GM23338 (cell line): ENCODE data around the gene CTNNA2. TPM values are rescaled to one million over a fixed set of nuclear protein-coding genes. Genes with fewer than 3 reads are reported as not detected.

Source experiments
- ATAC-seq: fragments of 200-7000 bp; cut with Tn5 transposase; 3 replicates; pipeline ENCODE4 v1.9.1; 2020
- DNase-seq: peaks from one replicate; pipeline ENCODE4 v3.0.0-alpha.2; 2015; ENCODE audit warnings: low spot score
- H2AFZ ChIP-seq: fragments of 200-600 bp; sonication (generic); 2 replicates; pipeline ENCODE4 v1.8.0; 2016; ENCODE audit warnings: antibody characterized with exemption, mild to moderate bottlenecking, moderate library complexity
- H3F3A ChIP-seq: fragments of 200-600 bp; sonication (generic); replicated peaks from 2 replicates; pipeline ENCODE4 v1.8.0; 2017; ENCODE audit warnings: antibody characterized with exemption, mixed run types, low read depth
- H3K27ac ChIP-seq: fragments of 200-600 bp; sonication (generic); 2 replicates; pipeline ENCODE4 v1.6.1; 2016; ENCODE audit warnings: low read depth
- H3K27me3 ChIP-seq: fragments of 200-600 bp; sonication (generic); 2 replicates; pipeline ENCODE4 v1.8.0; 2016; ENCODE audit warnings: mild to moderate bottlenecking, mixed run types, moderate library complexity; ENCODE audit not compliant: insufficient read depth
- H3K36me3 ChIP-seq: fragments of 200-600 bp; sonication (generic); 2 replicates; pipeline ENCODE4 v1.8.0; 2016; ENCODE audit warnings: mild to moderate bottlenecking; ENCODE audit not compliant: insufficient read depth
- H3K4me1 ChIP-seq: fragments of 200-600 bp; sonication (generic); 2 replicates; pipeline ENCODE4 v1.8.0; 2016; ENCODE audit warnings: mild to moderate bottlenecking, moderate library complexity; ENCODE audit not compliant: insufficient read depth
- H3K4me2 ChIP-seq: fragments of 200-600 bp; sonication (generic); 2 replicates; pipeline ENCODE4 v1.7.1; 2017; ENCODE audit warnings: mixed run types
- H3K4me3 ChIP-seq: fragments of 200-600 bp; sonication (generic); 2 replicates; pipeline ENCODE4 v1.6.1; 2016; ENCODE audit warnings: mixed run types
- H3K79me2 ChIP-seq: fragments of 200-600 bp; sonication (generic); replicated peaks from 2 replicates; pipeline ENCODE4 v1.8.0; 2017; ENCODE audit warnings: mild to moderate bottlenecking; ENCODE audit not compliant: insufficient read depth
- H3K9me2 ChIP-seq: fragments of 200-600 bp; sonication (generic); 2 replicates; pipeline ENCODE4 v1.8.0; 2017; ENCODE audit not compliant: insufficient read depth
- H4K20me1 ChIP-seq: fragments of 200-600 bp; sonication (generic); replicated peaks from 2 replicates; pipeline ENCODE4 v1.8.0; 2017; ENCODE audit warnings: mild to moderate bottlenecking; ENCODE audit not compliant: insufficient read depth
- H3K27ac Mint-ChIP-seq: 2 replicates; pipeline ENCODE4 v1.8.0; 2020; ENCODE audit warnings: inconsistent platforms, mild to moderate bottlenecking, moderate library complexity, mixed read lengths
- H3K27me3 Mint-ChIP-seq: 3 replicates; pipeline ENCODE4 v1.8.0; 2022; ENCODE audit warnings: low read depth, mild to moderate bottlenecking, moderate library complexity, mixed read lengths, inconsistent platforms; ENCODE audit not compliant: insufficient read depth, poor library complexity
- H3K36me3 Mint-ChIP-seq: 3 replicates; pipeline ENCODE4 v1.8.0; 2021; ENCODE audit warnings: low read depth, mild to moderate bottlenecking, inconsistent platforms, moderate library complexity, mixed read lengths
- H3K4me1 Mint-ChIP-seq: 3 replicates; pipeline ENCODE4 v1.8.0; 2020; ENCODE audit warnings: mild to moderate bottlenecking, inconsistent platforms, mixed read lengths
- H3K4me3 Mint-ChIP-seq: 3 replicates; pipeline ENCODE4 v1.8.0; 2021; ENCODE audit warnings: moderate library complexity, mild to moderate bottlenecking, inconsistent platforms, mixed read lengths
- H3K9me3 Mint-ChIP-seq: 3 replicates; pipeline ENCODE4 v1.8.0; 2020; ENCODE audit warnings: moderate library complexity, mild to moderate bottlenecking, inconsistent platforms, mixed read lengths
- CREB1 ChIP-seq: fragments of 250-450 bp; sonication (Bioruptor Pico); IDR thresholded peaks from 2 replicates; pipeline ENCODE4 v1.5.0; 2020; ENCODE audit warnings: low read depth, mild to moderate bottlenecking, moderate library complexity
- EZH2 ChIP-seq: fragments of 200-600 bp; sonication (generic); IDR thresholded peaks from one replicate; pipeline ENCODE4 v1.8.0; 2017; ENCODE audit warnings: antibody characterized with exemption, mild to moderate bottlenecking, low read depth; ENCODE audit not compliant: unreplicated experiment
- EZH2phosphoT487 ChIP-seq: fragments of 200-600 bp; sonication (generic); IDR thresholded peaks from one replicate; pipeline ENCODE4 v1.8.1; 2018; ENCODE audit warnings: antibody characterized with exemption; ENCODE audit not compliant: unreplicated experiment
- JUNB ChIP-seq: IDR thresholded peaks from one replicate; pipeline ENCODE4 v1.6.1; 2016; ENCODE audit warnings: antibody characterized with exemption; ENCODE audit not compliant: unreplicated experiment
- NANOG ChIP-seq: IDR thresholded peaks from 2 replicates; pipeline ENCODE4 v1.6.1; 2016; ENCODE audit warnings: antibody characterized with exemption, borderline replicate concordance
- POLR2AphosphoS5 ChIP-seq: IDR thresholded peaks from 2 replicates; pipeline ENCODE4 v1.6.1; 2016; ENCODE audit warnings: antibody characterized with exemption, low read depth
- STAT1 ChIP-seq: IDR thresholded peaks from one replicate; pipeline ENCODE4 v1.6.1; 2016; ENCODE audit warnings: antibody characterized with exemption; ENCODE audit not compliant: unreplicated experiment
- ZNF114 ChIP-seq: fragments of 250-450 bp; sonication (Bioruptor Pico); IDR thresholded peaks from 2 replicates; pipeline ENCODE4 v1.5.0; 2020; ENCODE audit warnings: mild to moderate bottlenecking, moderate library complexity
- ZNF331 ChIP-seq: fragments of 250-450 bp; sonication (Bioruptor Pico); IDR thresholded peaks from 2 replicates; pipeline ENCODE4 v1.5.0; 2020; ENCODE audit warnings: low read depth, mild to moderate bottlenecking, moderate library complexity
- polyA plus RNA-seq: library from polyadenylated mRNA; unstranded; fragments of >200 nt; fragmentation: Nextera tagmentation; extraction: Ambion mirVana; gene quantifications from 2 replicates; pipeline ENCODE4 v1.2.1, GENCODE V29; 2016
- total RNA-seq: library from RNA; depleted of rRNA; stranded (reverse); fragments of >200 nt; shearing (Covaris generic); gene quantifications from 2 replicates; pipeline ENCODE4 v1.2.3, GENCODE V29; 2014
- TF ChIP-seq, protein P1 (sequence below): fragments of 250-450 bp; sonication (Bioruptor Pico); IDR thresholded peaks from 2 replicates; pipeline ENCODE4 v1.5.0; 2020; ENCODE audit warnings: mild to moderate bottlenecking, moderate library complexity
- TF ChIP-seq, protein P2 (sequence below), 2 experiments: fragments of 200-600 bp in 1 of 2; sonication (generic) in 1 of 2; conservative IDR thresholded peaks; 2 replicates each; pipeline versions ENCODE4 v1.5.1 to v1.6.1; 2016 to 2017; ENCODE audit warnings: antibody characterized with exemption in 2 of 2, low read depth in 2 of 2, mild to moderate bottlenecking in 2 of 2, moderate library complexity in 1 of 2
- TF ChIP-seq, protein P3 (sequence below): IDR thresholded peaks from 2 replicates; pipeline ENCODE4 v1.6.1; 2016; ENCODE audit warnings: antibody characterized with exemption
- TF ChIP-seq, protein P4 (sequence below): IDR thresholded peaks from one replicate; pipeline ENCODE4 v1.6.1; 2018; ENCODE audit warnings: antibody characterized with exemption; ENCODE audit not compliant: unreplicated experiment

The CTNNA2 gene
- total and polyA plus RNA-seq, 2 experiments from 2014 or later = 6.4 to 15.6 TPM

DNA sequence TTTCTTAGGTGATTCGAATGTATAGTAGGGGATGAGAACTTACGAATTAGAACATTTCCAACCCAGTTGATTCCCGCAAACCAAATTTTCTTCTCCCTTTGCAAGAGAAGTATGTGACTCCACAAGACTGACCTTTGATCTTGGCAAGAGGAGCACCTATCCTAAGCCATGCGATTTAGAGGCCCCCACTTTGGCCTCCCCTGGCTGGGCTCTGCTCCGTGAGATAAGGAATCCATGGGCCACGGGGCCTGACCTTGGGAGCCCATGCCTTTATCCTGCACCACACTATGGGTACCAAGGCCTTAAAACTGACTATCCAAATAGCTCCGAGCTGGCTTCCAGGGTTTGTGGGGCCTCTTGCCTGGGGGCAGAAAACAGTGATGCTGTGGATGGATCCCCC is 656.0 kb downstream of the CTNNA2 start:
- DNase-seq = no peak
- no peak for ATAC-seq
- no peak overlapping the region for H2AFZ ChIP-seq
- Mint-ChIP-seq H3K36me3 (no peaks in the 10 kb centered on the region), H3K9me3 (no peaks in the 10 kb centered on the region), H3K4me3 (no peak overlapping the region), H3K4me1 (peaks cover 15% of the 10 kb centered on the region), H3K27ac (no peak overlapping the region), H3K27me3 (no peaks in the 10 kb centered on the region)
- no peak overlapping the region for H3K4me2 ChIP-seq
- no peak for TF ChIP-seq EZH2
- no peak for TF ChIP-seq STAT1
- TF ChIP-seq EZH2phosphoT487 = no peak
- no peak for TF ChIP-seq ZNF331
- no peak for TF ChIP-seq POLR2AphosphoS5
- TF ChIP-seq, protein P1, sequence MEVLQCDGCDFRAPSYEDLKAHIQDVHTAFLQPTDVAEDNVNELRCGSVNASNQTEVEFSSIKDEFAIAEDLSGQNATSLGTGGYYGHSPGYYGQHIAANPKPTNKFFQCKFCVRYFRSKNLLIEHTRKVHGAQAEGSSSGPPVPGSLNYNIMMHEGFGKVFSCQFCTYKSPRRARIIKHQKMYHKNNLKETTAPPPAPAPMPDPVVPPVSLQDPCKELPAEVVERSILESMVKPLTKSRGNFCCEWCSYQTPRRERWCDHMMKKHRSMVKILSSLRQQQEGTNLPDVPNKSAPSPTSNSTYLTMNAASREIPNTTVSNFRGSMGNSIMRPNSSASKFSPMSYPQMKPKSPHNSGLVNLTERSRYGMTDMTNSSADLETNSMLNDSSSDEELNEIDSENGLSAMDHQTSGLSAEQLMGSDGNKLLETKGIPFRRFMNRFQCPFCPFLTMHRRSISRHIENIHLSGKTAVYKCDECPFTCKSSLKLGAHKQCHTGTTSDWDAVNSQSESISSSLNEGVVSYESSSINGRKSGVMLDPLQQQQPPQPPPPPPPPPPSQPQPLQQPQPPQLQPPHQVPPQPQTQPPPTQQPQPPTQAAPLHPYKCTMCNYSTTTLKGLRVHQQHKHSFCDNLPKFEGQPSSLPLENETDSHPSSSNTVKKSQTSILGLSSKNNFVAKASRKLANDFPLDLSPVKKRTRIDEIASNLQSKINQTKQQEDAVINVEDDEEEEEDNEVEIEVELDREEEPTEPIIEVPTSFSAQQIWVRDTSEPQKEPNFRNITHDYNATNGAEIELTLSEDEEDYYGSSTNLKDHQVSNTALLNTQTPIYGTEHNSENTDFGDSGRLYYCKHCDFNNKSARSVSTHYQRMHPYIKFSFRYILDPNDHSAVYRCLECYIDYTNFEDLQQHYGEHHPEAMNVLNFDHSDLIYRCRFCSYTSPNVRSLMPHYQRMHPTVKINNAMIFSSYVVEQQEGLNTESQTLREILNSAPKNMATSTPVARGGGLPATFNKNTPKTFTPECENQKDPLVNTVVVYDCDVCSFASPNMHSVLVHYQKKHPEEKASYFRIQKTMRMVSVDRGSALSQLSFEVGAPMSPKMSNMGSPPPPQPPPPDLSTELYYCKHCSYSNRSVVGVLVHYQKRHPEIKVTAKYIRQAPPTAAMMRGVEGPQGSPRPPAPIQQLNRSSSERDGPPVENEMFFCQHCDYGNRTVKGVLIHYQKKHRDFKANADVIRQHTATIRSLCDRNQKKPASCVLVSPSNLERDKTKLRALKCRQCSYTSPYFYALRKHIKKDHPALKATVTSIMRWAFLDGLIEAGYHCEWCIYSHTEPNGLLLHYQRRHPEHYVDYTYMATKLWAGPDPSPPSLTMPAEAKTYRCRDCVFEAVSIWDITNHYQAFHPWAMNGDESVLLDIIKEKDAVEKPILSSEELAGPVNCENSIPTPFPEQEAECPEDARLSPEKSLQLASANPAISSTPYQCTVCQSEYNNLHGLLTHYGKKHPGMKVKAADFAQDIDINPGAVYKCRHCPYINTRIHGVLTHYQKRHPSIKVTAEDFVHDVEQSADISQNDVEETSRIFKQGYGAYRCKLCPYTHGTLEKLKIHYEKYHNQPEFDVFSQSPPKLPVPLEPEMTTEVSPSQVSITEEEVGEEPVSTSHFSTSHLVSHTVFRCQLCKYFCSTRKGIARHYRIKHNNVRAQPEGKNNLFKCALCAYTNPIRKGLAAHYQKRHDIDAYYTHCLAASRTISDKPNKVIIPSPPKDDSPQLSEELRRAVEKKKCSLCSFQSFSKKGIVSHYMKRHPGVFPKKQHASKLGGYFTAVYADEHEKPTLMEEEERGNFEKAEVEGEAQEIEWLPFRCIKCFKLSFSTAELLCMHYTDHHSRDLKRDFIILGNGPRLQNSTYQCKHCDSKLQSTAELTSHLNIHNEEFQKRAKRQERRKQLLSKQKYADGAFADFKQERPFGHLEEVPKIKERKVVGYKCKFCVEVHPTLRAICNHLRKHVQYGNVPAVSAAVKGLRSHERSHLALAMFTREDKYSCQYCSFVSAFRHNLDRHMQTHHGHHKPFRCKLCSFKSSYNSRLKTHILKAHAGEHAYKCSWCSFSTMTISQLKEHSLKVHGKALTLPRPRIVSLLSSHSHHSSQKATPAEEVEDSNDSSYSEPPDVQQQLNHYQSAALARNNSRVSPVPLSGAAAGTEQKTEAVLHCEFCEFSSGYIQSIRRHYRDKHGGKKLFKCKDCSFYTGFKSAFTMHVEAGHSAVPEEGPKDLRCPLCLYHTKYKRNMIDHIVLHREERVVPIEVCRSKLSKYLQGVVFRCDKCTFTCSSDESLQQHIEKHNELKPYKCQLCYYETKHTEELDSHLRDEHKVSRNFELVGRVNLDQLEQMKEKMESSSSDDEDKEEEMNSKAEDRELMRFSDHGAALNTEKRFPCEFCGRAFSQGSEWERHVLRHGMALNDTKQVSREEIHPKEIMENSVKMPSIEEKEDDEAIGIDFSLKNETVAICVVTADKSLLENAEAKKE (CRISPR knock-in tag) = no peak
- TF ChIP-seq ZNF114 = no peak
- TF ChIP-seq JUNB = no peak
- TF ChIP-seq, protein P2, sequence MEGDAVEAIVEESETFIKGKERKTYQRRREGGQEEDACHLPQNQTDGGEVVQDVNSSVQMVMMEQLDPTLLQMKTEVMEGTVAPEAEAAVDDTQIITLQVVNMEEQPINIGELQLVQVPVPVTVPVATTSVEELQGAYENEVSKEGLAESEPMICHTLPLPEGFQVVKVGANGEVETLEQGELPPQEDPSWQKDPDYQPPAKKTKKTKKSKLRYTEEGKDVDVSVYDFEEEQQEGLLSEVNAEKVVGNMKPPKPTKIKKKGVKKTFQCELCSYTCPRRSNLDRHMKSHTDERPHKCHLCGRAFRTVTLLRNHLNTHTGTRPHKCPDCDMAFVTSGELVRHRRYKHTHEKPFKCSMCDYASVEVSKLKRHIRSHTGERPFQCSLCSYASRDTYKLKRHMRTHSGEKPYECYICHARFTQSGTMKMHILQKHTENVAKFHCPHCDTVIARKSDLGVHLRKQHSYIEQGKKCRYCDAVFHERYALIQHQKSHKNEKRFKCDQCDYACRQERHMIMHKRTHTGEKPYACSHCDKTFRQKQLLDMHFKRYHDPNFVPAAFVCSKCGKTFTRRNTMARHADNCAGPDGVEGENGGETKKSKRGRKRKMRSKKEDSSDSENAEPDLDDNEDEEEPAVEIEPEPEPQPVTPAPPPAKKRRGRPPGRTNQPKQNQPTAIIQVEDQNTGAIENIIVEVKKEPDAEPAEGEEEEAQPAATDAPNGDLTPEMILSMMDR (conservative IDR thresholded peaks at IDR 0.05; ENCODE audit: low read depth in 2 of 2) = no peak
- TF ChIP-seq CREB1 (CRISPR knock-in tag) = no peak
- TF ChIP-seq NANOG = no peak
- TF ChIP-seq, protein P3, sequence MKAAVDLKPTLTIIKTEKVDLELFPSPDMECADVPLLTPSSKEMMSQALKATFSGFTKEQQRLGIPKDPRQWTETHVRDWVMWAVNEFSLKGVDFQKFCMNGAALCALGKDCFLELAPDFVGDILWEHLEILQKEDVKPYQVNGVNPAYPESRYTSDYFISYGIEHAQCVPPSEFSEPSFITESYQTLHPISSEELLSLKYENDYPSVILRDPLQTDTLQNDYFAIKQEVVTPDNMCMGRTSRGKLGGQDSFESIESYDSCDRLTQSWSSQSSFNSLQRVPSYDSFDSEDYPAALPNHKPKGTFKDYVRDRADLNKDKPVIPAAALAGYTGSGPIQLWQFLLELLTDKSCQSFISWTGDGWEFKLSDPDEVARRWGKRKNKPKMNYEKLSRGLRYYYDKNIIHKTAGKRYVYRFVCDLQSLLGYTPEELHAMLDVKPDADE = no peak
- TF ChIP-seq, protein P4, sequence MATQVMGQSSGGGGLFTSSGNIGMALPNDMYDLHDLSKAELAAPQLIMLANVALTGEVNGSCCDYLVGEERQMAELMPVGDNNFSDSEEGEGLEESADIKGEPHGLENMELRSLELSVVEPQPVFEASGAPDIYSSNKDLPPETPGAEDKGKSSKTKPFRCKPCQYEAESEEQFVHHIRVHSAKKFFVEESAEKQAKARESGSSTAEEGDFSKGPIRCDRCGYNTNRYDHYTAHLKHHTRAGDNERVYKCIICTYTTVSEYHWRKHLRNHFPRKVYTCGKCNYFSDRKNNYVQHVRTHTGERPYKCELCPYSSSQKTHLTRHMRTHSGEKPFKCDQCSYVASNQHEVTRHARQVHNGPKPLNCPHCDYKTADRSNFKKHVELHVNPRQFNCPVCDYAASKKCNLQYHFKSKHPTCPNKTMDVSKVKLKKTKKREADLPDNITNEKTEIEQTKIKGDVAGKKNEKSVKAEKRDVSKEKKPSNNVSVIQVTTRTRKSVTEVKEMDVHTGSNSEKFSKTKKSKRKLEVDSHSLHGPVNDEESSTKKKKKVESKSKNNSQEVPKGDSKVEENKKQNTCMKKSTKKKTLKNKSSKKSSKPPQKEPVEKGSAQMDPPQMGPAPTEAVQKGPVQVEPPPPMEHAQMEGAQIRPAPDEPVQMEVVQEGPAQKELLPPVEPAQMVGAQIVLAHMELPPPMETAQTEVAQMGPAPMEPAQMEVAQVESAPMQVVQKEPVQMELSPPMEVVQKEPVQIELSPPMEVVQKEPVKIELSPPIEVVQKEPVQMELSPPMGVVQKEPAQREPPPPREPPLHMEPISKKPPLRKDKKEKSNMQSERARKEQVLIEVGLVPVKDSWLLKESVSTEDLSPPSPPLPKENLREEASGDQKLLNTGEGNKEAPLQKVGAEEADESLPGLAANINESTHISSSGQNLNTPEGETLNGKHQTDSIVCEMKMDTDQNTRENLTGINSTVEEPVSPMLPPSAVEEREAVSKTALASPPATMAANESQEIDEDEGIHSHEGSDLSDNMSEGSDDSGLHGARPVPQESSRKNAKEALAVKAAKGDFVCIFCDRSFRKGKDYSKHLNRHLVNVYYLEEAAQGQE = no peak
- H3K4me3 ChIP-seq = no peak overlapping the region
- no peaks in the 10 kb centered on the region for H3K36me3 ChIP-seq
- H3K4me1 ChIP-seq = peaks cover 12% of the 10 kb centered on the region; the same call in 1 of the 2 replicates
- no peak overlapping the region for H3K27ac ChIP-seq
- H4K20me1 ChIP-seq = no peaks in the 10 kb centered on the region
- H3F3A ChIP-seq = no peaks in the 10 kb centered on the region
- no peaks in the 10 kb centered on the region for H3K79me2 ChIP-seq
- peaks cover 13% of the 10 kb centered on the region; the same call in 1 of the 2 replicates for H3K9me2 ChIP-seq
- no peaks in the 10 kb centered on the region for H3K27me3 ChIP-seq
